Testis (tissue), 2 donors: ENCODE measurements around the gene TRIP10.

Experiments used
- CTCF ChIP-seq, 3 experiments: fragments of 450-650 bp in 2 of 3; fragments of 200-600 bp in 1 of 3; sonication (generic) in 1 of 3; IDR thresholded peaks; one replicate each; pipeline ENCODE4 v1.5.1; 2016 to 2019; ENCODE audit warnings: antibody characterized with exemption in 3 of 3, mild to moderate bottlenecking in 2 of 3, moderate library complexity in 1 of 3
- POLR2A ChIP-seq: fragments of 450-650 bp; IDR thresholded peaks from one replicate; pipeline ENCODE4 v1.6.1; 2017; ENCODE audit warnings: antibody characterized with exemption, mild to moderate bottlenecking, moderate library complexity

GRCh38 chr19:6713773-6714692, 25.4 kb upstream of the TRIP10 start:
- TF ChIP-seq CTCF (IDR thresholded peaks at IDR 0.05) (no peak), POLR2A (no peak)
